ENCODE data around the gene CDC27. TPM values are rescaled to one million over a fixed set of nuclear protein-coding genes. Genes with fewer than 3 reads are reported as not detected.
A peak's percentile ranks its signal among the peaks of the same experiment; 100 is the strongest.

Gene CDC27
- total and polyA plus RNA-seq, 2 of the 4 experiments (the other 2 are of a cell fraction): 47.7 to 190 TPM

GRCh38 chr17:47203984-47204721 is 15.1 kb upstream of the CDC27 start:
- no peaks in the 10 kb centered on the region for H3K36me3 ChIP-seq (ENCODE audit: control insufficient read depth, insufficient read depth, low read length)
- peak overlapping the region; percentile 55 for H2BK20ac ChIP-seq (ENCODE audit: low read depth, low read length)
- no peak overlapping the region for H3K4me3 ChIP-seq (ENCODE audit: insufficient read depth, low read depth, low read length)
- H2AK9ac ChIP-seq (replicated peaks; ENCODE audit: low read depth, low read length, poor library complexity): peak overlapping the region; percentile 44
- peak overlapping the region; percentile 37; the same call in 1 of the 2 replicates for H3K4ac ChIP-seq (ENCODE audit: low read depth, low read length)
- H3K9ac ChIP-seq (ENCODE audit: low read depth, low read length): no peak overlapping the region
- DNase-seq (peak; percentile 64), ATAC-seq (ENCODE audit: low read depth) (no peak)
- BruUV-seq (replicated peaks): no TSS peak
- H2AK5ac ChIP-seq (ENCODE audit: low read depth, low read length): no peak overlapping the region; the same call in 1 of the 2 replicates
- no peaks in the 10 kb centered on the region for H3K9me3 ChIP-seq (ENCODE audit: control insufficient read depth, insufficient read depth, low read length)
- TF ChIP-seq BHLHE40 (IDR thresholded peaks at IDR 0.05; ENCODE audit: low read depth, low read length) (no peak), MAFK (IDR thresholded peaks at IDR 0.05; ENCODE audit: low read depth, low read length) (no peak), CTCF (conservative IDR thresholded peaks at IDR 0.05; ENCODE audit: low read depth, low read length) (no peak), RFX5 (IDR thresholded peaks at IDR 0.05; ENCODE audit: low read depth, low read length) (no peak), RCOR1 (IDR thresholded peaks at IDR 0.05; ENCODE audit: insufficient replicate concordance, low read length) (no peak), MAZ (IDR thresholded peaks at IDR 0.05; ENCODE audit: borderline replicate concordance, low read depth, low read length) (no peak), NFE2L2 (IDR thresholded peaks at IDR 0.05; ENCODE audit: low read depth, low read length) (no peak), POLR2A (IDR thresholded peaks at IDR 0.05; ENCODE audit: low read depth, low read length) (no peak), CEBPB (IDR thresholded peaks at IDR 0.05; ENCODE audit: low read depth, low read length) (no peak), RAD21 (IDR thresholded peaks at IDR 0.05; ENCODE audit: low read length) (no peak)
- TF ChIP-seq, protein P1, sequence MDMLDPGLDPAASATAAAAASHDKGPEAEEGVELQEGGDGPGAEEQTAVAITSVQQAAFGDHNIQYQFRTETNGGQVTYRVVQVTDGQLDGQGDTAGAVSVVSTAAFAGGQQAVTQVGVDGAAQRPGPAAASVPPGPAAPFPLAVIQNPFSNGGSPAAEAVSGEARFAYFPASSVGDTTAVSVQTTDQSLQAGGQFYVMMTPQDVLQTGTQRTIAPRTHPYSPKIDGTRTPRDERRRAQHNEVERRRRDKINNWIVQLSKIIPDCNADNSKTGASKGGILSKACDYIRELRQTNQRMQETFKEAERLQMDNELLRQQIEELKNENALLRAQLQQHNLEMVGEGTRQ (IDR thresholded peaks at IDR 0.05; ENCODE audit: low read depth, low read length): no peak
- H3K79me1 ChIP-seq (ENCODE audit: low read depth in 1 of 2, low read length in 2 of 2): 0 out of 4 replicates have a peak, but pooled peaks cover 0 to 3% of the 10 kb centered on the region in 2 experiments
- H3K4me2 ChIP-seq (ENCODE audit: low read depth, low read length): no peak overlapping the region
- no peak overlapping the region for H3K27ac ChIP-seq (ENCODE audit: insufficient read depth, low read length)
- no peak overlapping the region; a peak in 2 of 4 replicates for H4K8ac ChIP-seq (ENCODE audit: low read depth in 2 of 2, low read length in 2 of 2)
- H3K4me1 ChIP-seq (ENCODE audit: control insufficient read depth, insufficient read depth, low read length): peaks cover 24% of the 10 kb centered on the region
- peak overlapping the region; percentile 17; the same call in 1 of the 2 replicates for H3K18ac ChIP-seq (ENCODE audit: low read depth, low read length)
- H3K14ac ChIP-seq (replicated peaks; ENCODE audit: low read depth, low read length): no peak overlapping the region
- WGBS, 2 experiments (ENCODE audit: extremely low coverage in 2 of 2, insufficient read length in 1 of 2): 80% methylated on average over 1 of the region's 6 CpGs; no CpG with 5 or more reads in 1 of the 2 experiments
- H3K23ac ChIP-seq (ENCODE audit: low read depth, low read length): peak overlapping the region; percentile 54; the same call in 1 of the 2 replicates
- H4K5ac ChIP-seq (ENCODE audit: low read depth, low read length): peak overlapping the region; percentile 37; the same call in 1 of the 2 replicates
- no peak overlapping the region for H2BK5ac ChIP-seq (ENCODE audit: low read depth, low read length, poor library complexity, severe bottlenecking)
- no peaks in the 10 kb centered on the region for H3K27me3 ChIP-seq (ENCODE audit: control insufficient read depth, insufficient read depth, low read length)
- dilution Hi-C loops (cut with HindIII; ENCODE audit: low sequenced_read_pairs, unreplicated experiment): no loop called here
- ChIA-PET POLR2A (ENCODE audit: unreplicated experiment) (no interaction called here), CTCF (interaction anchor here (0.7 kb wide), 1 partner anchor 109 kb away, joined by 3 read pairs; no protein-coding TSS in a partner anchor)
- H4K20me1 ChIP-seq (ENCODE audit: insufficient read depth, low read length): no peaks in the 10 kb centered on the region
- peaks cover 19% of the 10 kb centered on the region for H3K9me1 ChIP-seq (ENCODE audit: insufficient read depth, low read length)
- no peak overlapping the region for H3K56ac ChIP-seq (ENCODE audit: extremely low read depth, insufficient read depth, low read length)
- peak overlapping the region; percentile 3; the same call in 1 of the 3 replicates for H2BK15ac ChIP-seq (ENCODE audit: low read depth, low read length)
- H4K91ac ChIP-seq (ENCODE audit: insufficient read depth, low read depth, low read length): no peak overlapping the region
- intact Hi-C loops (cut with micrococcal nuclease): no loop called here
- H2BK120ac ChIP-seq (ENCODE audit: low read depth, low read length): no peak overlapping the region
- in situ Hi-C loops (cut with MboI; ENCODE audit: low sequenced_read_pairs): no loop called here
- H2AFZ ChIP-seq (replicated peaks; ENCODE audit: low read length, poor library complexity): peak overlapping the region; percentile 66
